B cell (primary cell): ENCODE results near the gene HADHB. TPM values are rescaled to one million over a fixed set of nuclear protein-coding genes. Genes with fewer than 3 reads are reported as not detected.

Source experiments
- ATAC-seq: fragments of 200-7000 bp; cut with Tn5 transposase; one replicate; pipeline ENCODE4 v1.10.0; 2021; ENCODE audit warnings: low read depth, mild to moderate bottlenecking, moderate number of reproducible peaks, moderate library complexity
- CTCF ChIA-PET: fragments of 350-600 bp; sonication (Branson Sonifier 250); formaldehyde crosslinking; loops from one replicate; lab custom pipeline; 2021; ENCODE audit warnings: antibody characterized with exemption, inconsistent platforms; lab: Charles Lee
- POLR2A ChIA-PET: fragments of 350-600 bp; sonication (Branson Sonifier 250); formaldehyde crosslinking; loops from one replicate; lab custom pipeline; 2021; ENCODE audit warnings: antibody characterized with exemption; lab: Charles Lee
- DNase-seq: peaks from one replicate; pipeline ENCODE4 v3.0.0; 2013
- H2AFZ ChIP-seq: 2 replicates; pipeline ENCODE4 v1.6.1; 2012; ENCODE audit warnings: mild to moderate bottlenecking, low read depth, low read length; ENCODE audit not compliant: insufficient read depth, poor library complexity, severe bottlenecking
- H3K27ac ChIP-seq, 2 donors: 1 replicate in 1 of 2; 2 replicates in 1 of 2; pipeline ENCODE4 v1.5.1; 2012 to 2013; ENCODE audit warnings: low read length in 2 of 2, mild to moderate bottlenecking in 2 of 2, moderate library complexity in 1 of 2
- H3K27me3 ChIP-seq, 4 experiments: fragments of 200-600 bp in 1 of 4; sonication (generic) in 1 of 4; replicated peaks in 1 of 4; 1 replicate in 2 of 4; 2 replicates in 2 of 4; pipeline versions ENCODE4 v1.6.1 to v1.7.0; 2013 to 2016; ENCODE audit warnings: low read length in 3 of 4, mild to moderate bottlenecking in 2 of 4, mixed read lengths in 1 of 4, moderate library complexity in 1 of 4; ENCODE audit not compliant: insufficient read depth in 4 of 4, control insufficient read depth in 3 of 4; ENCODE audit errors: control extremely low read depth in 1 of 4
- H3K36me3 ChIP-seq, 2 experiments: replicated peaks in 1 of 2; 1 replicate in 1 of 2; 2 replicates in 1 of 2; pipeline versions ENCODE4 v1.6.1 to v1.7.1; 2013; ENCODE audit warnings: low read length in 1 of 2; ENCODE audit not compliant: insufficient read depth in 2 of 2, control insufficient read depth in 1 of 2; ENCODE audit errors: control extremely low read depth in 1 of 2, extremely low read depth in 1 of 2
- H3K4me1 ChIP-seq, 2 donors: fragments of 200-600 bp in 1 of 2; sonication (generic) in 1 of 2; 1 replicate in 1 of 2; 2 replicates in 1 of 2; pipeline versions ENCODE4 v1.5.1 to v1.6.1; 2013 to 2017; ENCODE audit warnings: low read length in 2 of 2; ENCODE audit not compliant: control insufficient read depth in 2 of 2, insufficient read depth in 2 of 2
- H3K4me2 ChIP-seq: replicated peaks from 2 replicates; pipeline ENCODE3; 2012; ENCODE audit warnings: mild to moderate bottlenecking, low read depth, low read length; ENCODE audit not compliant: poor library complexity, severe bottlenecking
- H3K4me3 ChIP-seq, 5 experiments: fragments of 200-600 bp in 1 of 5; sonication (generic) in 1 of 5; 1 replicate in 3 of 5; 2 replicates in 2 of 5; pipeline versions ENCODE4 v1.5.1 to v1.7.0; 2011 to 2016; ENCODE audit warnings: low read length in 4 of 5, mild to moderate bottlenecking in 4 of 5, low read depth in 2 of 5, control low read depth in 1 of 5, moderate library complexity in 1 of 5; ENCODE audit not compliant: insufficient read depth in 1 of 5; ENCODE audit errors: control extremely low read depth in 1 of 5, extremely low read depth in 1 of 5
- H3K79me2 ChIP-seq: fragments of 200-600 bp; sonication (generic); one replicate; pipeline ENCODE4 v1.6.0; 2016; ENCODE audit warnings: low read length; ENCODE audit not compliant: control insufficient read depth, insufficient read depth
- H3K9ac ChIP-seq: fragments of 200-600 bp; sonication (generic); 2 replicates; pipeline ENCODE4 v1.6.1; 2017; ENCODE audit warnings: mild to moderate bottlenecking, low read length, moderate library complexity
- H3K9me3 ChIP-seq, 3 donors: one replicate each; pipeline versions ENCODE4 v1.6.1 to v1.7.1; 2013; ENCODE audit warnings: low read length in 2 of 3; ENCODE audit not compliant: control insufficient read depth in 2 of 3, insufficient read depth in 1 of 3; ENCODE audit errors: control extremely low read depth in 1 of 3
- H4K20me1 ChIP-seq: 2 replicates; pipeline ENCODE4 v1.6.0; 2012; ENCODE audit warnings: mild to moderate bottlenecking, low read length; ENCODE audit not compliant: insufficient read depth, control insufficient read depth, poor library complexity, severe bottlenecking
- H3K27ac Mint-ChIP-seq: one replicate; pipeline ENCODE4 v1.8.0; 2021; ENCODE audit warnings: mixed read lengths
- H3K27me3 Mint-ChIP-seq: one replicate; pipeline ENCODE4 v1.8.0; 2021; ENCODE audit warnings: mixed read lengths
- H3K4me1 Mint-ChIP-seq: one replicate; pipeline ENCODE4 v1.8.0; 2021; ENCODE audit warnings: mixed read lengths
- H3K4me3 Mint-ChIP-seq: one replicate; pipeline ENCODE4 v1.8.0; 2021; ENCODE audit warnings: mixed read lengths
- H3K9me3 Mint-ChIP-seq: one replicate; pipeline ENCODE4 v1.8.0; 2022; ENCODE audit warnings: mixed read lengths; ENCODE audit not compliant: insufficient read depth
- EZH2 ChIP-seq: IDR thresholded peaks from 2 replicates; pipeline ENCODE4 v1.6.1; 2012; ENCODE audit warnings: borderline replicate concordance, low read depth, mild to moderate bottlenecking, moderate library complexity, low read length; ENCODE audit not compliant: insufficient read depth, poor library complexity, severe bottlenecking
- WGBS: methylation state at CpG from one replicate; pipeline ENCODE4 v1.1.5; 2013; ENCODE audit warnings: missing lambda C conversion rate; ENCODE audit not compliant: insufficient coverage; 5-methylcytosine and 5-hydroxymethylcytosine counted together
- intact Hi-C: fragments of 100-400 bp; cut with micrococcal nuclease; formaldehyde crosslinking; loops from one replicate; pipeline ENCODE4 v1.10.0; 2022
- polyA plus RNA-seq: library from polyadenylated mRNA; depleted of rRNA; stranded (reverse); fragments of >200 nt; gene quantifications from 2 replicates; pipeline ENCODE4 v1.2.3, GENCODE V29; 2012
- total RNA-seq, 2 donors: library from RNA; stranded (reverse); fragments of 120-200 nt in 1 of 2; gene quantifications; 1 replicate in 1 of 2; 2 replicates in 1 of 2; pipeline versions ENCODE4 v1.2.3 to v1.2.4, GENCODE V29; 2013 to 2022
- TF ChIP-seq, protein P1 (sequence below): fragments of 200-600 bp; IDR thresholded peaks from one replicate; pipeline ENCODE4 v1.8.0; 2022; ENCODE audit warnings: antibody characterized with exemption, mild to moderate bottlenecking

Gene HADHB
- total and polyA plus RNA-seq, 2 donors (not counting 1 experiment from before 2014, with no cell fraction given): 40.6 to 64.2 TPM

DNA sequence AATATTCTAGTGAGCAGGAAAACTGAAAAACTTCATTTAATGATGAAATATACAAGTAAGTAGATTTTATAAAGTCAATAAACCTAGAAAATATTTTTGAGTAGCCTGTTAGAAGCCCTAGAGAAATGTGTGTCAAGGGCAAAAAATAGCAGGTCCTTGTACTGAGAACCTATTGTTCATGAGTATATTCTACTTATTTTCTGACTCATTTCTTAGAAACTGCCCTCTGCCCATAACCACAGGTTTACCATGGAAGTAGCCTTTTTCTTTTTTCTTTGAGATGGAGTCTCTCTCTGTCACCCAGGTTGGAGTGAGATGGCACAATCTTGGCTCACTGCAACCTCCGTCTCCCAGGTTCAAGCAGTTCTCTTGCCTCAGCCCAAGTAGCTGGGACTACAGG lies 81.8 kb downstream of the HADHB start:
- Histone ChIP-seq H3K4me1 (peaks cover 2 to 5% of the 10 kb centered on the region in 2 donors), H2AFZ (no peak overlapping the region), H3K27ac (no peak overlapping the region), H3K4me2 (no peak overlapping the region), H3K9ac (no peak overlapping the region), H3K79me2 (no peaks in the 10 kb centered on the region), H3K27me3 (no peaks in the 10 kb centered on the region), H3K36me3 (no peaks in the 10 kb centered on the region), H3K4me3 (no peak overlapping the region), H4K20me1 (no peaks in the 10 kb centered on the region), H3K9me3 (peaks cover 0 to 2% (median 0%) of the 10 kb centered on the region in 3 donors)
- intact Hi-C loops: no loop called here
- H3K27me3 Mint-ChIP-seq: no peaks in the 10 kb centered on the region
- TF ChIP-seq EZH2: no peak
- TF ChIP-seq, protein P1, sequence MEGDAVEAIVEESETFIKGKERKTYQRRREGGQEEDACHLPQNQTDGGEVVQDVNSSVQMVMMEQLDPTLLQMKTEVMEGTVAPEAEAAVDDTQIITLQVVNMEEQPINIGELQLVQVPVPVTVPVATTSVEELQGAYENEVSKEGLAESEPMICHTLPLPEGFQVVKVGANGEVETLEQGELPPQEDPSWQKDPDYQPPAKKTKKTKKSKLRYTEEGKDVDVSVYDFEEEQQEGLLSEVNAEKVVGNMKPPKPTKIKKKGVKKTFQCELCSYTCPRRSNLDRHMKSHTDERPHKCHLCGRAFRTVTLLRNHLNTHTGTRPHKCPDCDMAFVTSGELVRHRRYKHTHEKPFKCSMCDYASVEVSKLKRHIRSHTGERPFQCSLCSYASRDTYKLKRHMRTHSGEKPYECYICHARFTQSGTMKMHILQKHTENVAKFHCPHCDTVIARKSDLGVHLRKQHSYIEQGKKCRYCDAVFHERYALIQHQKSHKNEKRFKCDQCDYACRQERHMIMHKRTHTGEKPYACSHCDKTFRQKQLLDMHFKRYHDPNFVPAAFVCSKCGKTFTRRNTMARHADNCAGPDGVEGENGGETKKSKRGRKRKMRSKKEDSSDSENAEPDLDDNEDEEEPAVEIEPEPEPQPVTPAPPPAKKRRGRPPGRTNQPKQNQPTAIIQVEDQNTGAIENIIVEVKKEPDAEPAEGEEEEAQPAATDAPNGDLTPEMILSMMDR: no peak
- H3K4me3 Mint-ChIP-seq: no peak overlapping the region
- DNase-seq (no peak), ATAC-seq (no peak)
- no CpG with 5 or more reads among the region's 1 CpG for WGBS
- H3K4me1 Mint-ChIP-seq: peaks cover 6% of the 10 kb centered on the region
- ChIA-PET POLR2A (no interaction called here), CTCF (interaction anchor here (0.9 to 1.4 kb wide), 3 partner anchors 68 to 238 kb away, joined by 3 to 5 read pairs (median 4); partner anchors contain the start of gene HADHA)
- no peaks in the 10 kb centered on the region for H3K9me3 Mint-ChIP-seq
- H3K27ac Mint-ChIP-seq: no peak overlapping the region

DNA sequence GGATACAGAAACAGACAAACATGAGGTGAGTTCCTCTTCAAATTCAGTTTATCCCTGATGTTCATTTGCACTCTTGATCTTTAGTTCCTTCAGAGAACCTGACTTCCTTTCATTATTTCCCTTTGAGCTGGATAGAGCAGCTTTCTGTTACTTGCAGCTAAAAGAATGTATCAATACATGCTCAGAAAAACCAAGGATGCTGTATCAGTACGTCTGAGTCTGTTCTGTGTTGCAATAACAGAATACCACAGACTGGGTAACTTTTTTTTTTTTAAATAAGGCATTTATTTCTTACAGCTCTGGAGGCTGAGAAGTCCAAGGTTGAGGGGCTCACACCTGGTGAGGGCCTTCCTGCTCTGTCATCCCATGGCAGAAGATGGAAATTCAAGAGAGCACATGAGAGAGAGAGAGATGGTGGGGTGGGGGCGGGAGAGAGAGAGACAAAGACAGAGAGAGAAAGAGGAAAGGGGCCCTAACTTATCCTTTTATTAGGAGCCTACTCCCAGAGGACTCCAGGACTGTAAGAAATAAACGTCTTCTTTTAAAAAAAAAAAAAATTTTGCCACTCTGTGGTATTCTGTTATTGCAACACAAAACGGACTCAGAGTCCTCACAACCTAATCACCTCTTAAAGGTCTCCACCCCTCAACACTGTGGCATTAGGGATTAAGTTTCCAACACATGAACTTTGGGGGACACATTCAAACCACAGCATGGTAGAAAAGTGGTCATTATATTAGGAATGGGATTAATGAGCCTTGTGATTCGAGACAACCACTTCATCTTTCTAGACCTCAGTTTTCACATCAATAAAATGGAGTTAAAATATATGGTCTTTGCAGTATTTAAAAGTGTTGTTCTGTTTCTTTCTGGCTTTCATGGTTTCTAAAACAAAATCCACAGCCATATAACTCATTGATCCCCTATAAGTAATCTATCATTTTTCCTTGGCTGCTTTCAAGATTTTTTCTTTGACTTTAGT lies 82.8 kb downstream of the HADHB start:
- ChIA-PET POLR2A (no interaction called here), CTCF (interaction anchor here (0.7 to 1.4 kb wide), 5 partner anchors 69 to 336 kb away, joined by 3 to 5 read pairs (median 4); partner anchors contain the start of gene HADHA)
- no peak for TF ChIP-seq EZH2
- TF ChIP-seq, protein P1: no peak
- Mint-ChIP-seq H3K4me3 (no peak overlapping the region), H3K4me1 (peaks cover 6% of the 10 kb centered on the region), H3K9me3 (no peaks in the 10 kb centered on the region), H3K27me3 (no peaks in the 10 kb centered on the region), H3K27ac (no peak overlapping the region)
- Histone ChIP-seq H3K4me2 (no peak overlapping the region), H4K20me1 (no peaks in the 10 kb centered on the region), H3K27me3 (no peaks in the 10 kb centered on the region), H3K4me1 (peaks cover 2 to 5% of the 10 kb centered on the region in 2 donors), H3K79me2 (no peaks in the 10 kb centered on the region), H2AFZ (no peak overlapping the region), H3K9ac (no peak overlapping the region), H3K9me3 (peaks cover 0 to 2% (median 0%) of the 10 kb centered on the region in 3 donors), H3K36me3 (no peaks in the 10 kb centered on the region), H3K4me3 (no peak overlapping the region), H3K27ac (no peak overlapping the region)
- WGBS: no CpG with 5 or more reads among the region's 5 CpGs
- intact Hi-C loops: no loop called here
- ATAC-seq (no peak), DNase-seq (no peak)
